HG03575 (cell line): Measurements from ENCODE around the gene DPH6.
"Not testable (repeated sequence)": the region's sequence is repeated elsewhere in the genome, so short reads cannot be mapped to it uniquely, and the experiment has no call there.

Experiments used
- ATAC-seq: cut with Tn5 transposase; IDR thresholded peaks from one replicate; pipeline ENCODE4 v1.9.1; 2021; ENCODE audit not compliant: unreplicated experiment, insufficient number of reproducible peaks, low FRiP score; ENCODE audit errors: extremely low read depth

DPH6 gene

GRCh38 chr15:35448294-35448693, 97.7 kb downstream of the DPH6 start:
- ATAC-seq = no peak

DNA sequence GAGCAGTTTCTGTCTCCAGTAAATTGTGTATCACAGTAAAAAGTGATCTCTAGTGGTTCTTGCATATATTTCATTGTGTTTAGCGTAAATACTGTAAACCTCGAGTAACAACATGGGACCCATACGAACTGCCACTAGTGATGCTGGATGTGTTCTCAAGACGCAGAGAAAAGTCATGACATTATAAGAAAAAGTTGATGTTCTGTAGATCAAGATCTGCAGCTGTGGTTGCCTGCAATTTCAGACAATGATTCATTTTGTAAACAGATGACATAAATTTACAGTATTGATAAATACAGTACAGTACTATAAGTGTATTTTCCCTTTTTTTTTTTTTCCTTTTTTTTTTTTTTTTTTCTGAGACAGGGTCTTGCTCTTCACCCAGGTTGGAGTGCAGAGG, 100.1 kb downstream of the DPH6 start:
- no peak for ATAC-seq

- no peak for ATAC-seq
These were observed 101.3 kb downstream of the DPH6 start for GRCh38 chr15:35444557-35445204.

GRCh38 chr15:35443376-35443775, 102.6 kb downstream of the DPH6 start:
- no peak for ATAC-seq

- no peak for ATAC-seq
These were observed 103.2 kb downstream of the DPH6 start for GRCh38 chr15:35442742-35443141.

GRCh38 chr15:35441279-35441678, 104.7 kb downstream of the DPH6 start:
- ATAC-seq = not testable (repeated sequence)

GRCh38 chr15:35440265-35440664, 105.7 kb downstream of the DPH6 start:
- ATAC-seq = no peak

GRCh38 chr15:35439291-35439690, 106.7 kb downstream of the DPH6 start:
- ATAC-seq = no peak

GRCh38 chr15:35437157-35437556, 108.8 kb downstream of the DPH6 start:
- ATAC-seq = no peak

DNA sequence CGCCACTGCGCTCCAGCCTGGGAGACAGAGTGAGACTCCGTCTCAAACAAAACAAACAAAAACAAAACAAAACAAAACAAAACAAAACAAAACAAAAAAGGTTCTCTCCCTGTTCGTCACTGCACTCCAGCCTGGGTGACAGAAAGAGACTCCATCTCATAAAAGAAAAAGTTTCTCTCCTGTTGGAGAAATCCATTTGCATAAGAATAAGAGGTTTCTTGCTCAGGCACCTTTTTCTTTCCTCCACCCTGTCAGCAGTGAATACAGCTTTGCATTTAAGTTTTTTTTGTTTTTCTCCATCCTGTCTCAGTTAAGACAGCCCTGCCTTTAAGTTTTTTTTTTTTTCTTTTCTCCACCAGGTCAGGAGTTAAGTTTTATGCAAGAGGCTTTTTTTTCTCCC, 109.5 kb downstream of the DPH6 start:
- no peak for ATAC-seq

DNA sequence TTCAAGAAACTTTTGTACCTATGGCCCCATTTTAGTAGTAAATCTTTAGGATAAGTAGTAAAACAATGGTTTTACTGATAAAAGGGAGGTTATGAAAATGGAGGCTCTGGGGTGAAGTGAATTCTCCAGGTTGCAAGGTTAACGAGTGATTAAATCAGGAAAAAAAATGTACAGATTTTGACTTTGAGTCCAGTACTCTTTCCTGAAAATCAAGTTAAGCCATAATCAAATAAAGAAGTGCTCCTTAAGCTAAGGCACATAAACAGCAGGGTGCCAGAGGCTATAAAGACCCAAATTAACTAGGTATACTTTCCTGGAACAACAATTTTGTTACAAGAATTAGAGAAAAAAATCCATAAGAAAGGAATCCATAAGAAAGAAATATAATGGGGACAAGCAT, 114.7 kb downstream of the DPH6 start:
- ATAC-seq = no peak

DNA sequence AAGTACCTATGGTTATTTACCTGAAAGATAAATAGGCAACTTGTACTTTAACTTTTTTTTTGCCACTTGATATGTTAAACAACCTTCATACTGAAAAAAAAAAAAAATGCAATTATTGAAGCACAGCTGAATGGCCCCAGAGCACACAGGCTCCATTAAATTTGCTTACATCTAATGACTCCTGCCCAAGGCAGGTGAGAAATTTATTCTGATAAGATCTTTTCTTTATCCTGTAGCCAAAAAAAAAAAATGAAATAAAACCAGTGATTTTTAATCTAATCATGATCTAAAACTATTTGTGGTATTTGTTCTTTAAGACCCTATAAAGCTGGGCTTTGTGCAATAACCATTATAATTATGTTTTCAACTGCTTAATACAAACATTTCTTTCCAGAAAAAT, 115.7 kb downstream of the DPH6 start:
- ATAC-seq = no peak

- no peak for ATAC-seq
These were observed 118.5 kb downstream of the DPH6 start for GRCh38 chr15:35427496-35427895.

- no peak for ATAC-seq
These were observed 118.9 kb downstream of the DPH6 start for GRCh38 chr15:35427091-35427490.

GRCh38 chr15:35410775-35411174, 135.2 kb downstream of the DPH6 start:
- ATAC-seq = no peak

GRCh38 chr15:35399901-35400300, 146.1 kb downstream of the DPH6 start:
- no peak for ATAC-seq

- no peak for ATAC-seq
These were observed 148.9 kb downstream of the DPH6 start for GRCh38 chr15:35397027-35397426.

DNA sequence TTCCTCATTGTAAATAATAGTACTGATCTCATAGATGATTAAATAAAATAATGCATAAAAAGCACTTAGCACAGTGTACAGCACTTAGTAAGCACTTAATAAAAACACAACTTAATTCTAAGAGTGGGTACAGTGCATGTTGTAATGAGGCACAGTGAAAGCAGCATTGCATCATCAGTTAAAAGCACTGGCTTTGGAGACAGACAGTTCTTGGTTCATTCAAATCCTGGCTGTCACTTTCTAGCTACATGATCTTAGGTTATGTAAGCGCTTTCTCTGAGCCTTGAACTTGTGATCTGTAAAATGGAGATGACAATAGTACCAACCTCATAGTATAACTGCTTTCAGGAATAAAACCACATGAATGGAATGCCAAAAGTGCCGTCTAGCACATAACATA, 151.5 kb downstream of the DPH6 start:
- ATAC-seq = no peak

GRCh38 chr15:35393398-35393797, 152.6 kb downstream of the DPH6 start:
- no peak for ATAC-seq

GRCh38 chr15:35391408-35391984, 154.5 kb downstream of the DPH6 start:
- ATAC-seq = not testable (repeated sequence)

DNA sequence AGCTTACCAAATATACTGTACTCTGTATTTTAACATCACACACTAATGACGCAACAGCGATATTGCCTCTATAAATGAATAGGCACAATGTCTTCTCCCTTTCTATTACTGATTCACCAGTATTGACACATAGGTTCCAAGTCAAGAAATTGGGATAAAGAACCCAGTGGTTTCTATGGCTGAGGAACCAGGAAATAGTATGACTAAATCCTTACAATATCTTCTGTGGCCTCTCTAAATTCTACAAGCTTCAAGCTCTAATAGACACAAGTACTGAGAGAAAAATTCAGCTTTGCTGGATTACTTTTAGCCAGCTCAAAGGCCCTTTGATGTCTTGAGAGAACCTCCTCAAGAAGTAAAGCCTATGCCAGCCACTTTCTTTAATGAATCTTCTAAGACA, 162.5 kb downstream of the DPH6 start:
- ATAC-seq = no peak
